Measurements from ENCODE around the gene TOB1.
A peak's percentile ranks its signal among the peaks of the same experiment; 100 is the strongest.
"Not testable (repeated sequence)": the region's sequence is repeated elsewhere in the genome, so short reads cannot be mapped to it uniquely, and the experiment has no call there.

TOB1 gene

DNA sequence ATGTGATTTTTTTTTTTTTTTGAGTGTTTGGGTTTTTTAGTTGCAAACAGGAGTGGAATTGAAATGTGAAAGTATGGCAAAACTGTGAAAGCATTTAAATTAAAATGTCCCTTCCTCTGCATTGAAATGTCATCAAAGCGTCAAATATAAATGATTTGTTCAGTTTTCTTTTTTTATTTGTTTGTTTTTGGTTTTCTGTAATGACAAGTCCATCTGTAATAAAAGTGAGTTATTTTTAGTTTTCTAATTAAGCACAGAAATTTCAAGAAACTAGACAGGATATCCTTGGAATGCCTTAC, 1.9 kb upstream of the TOB1 start:
- no peak for DNase-seq (ENCODE audit: low read depth)

GRCh38 chr17:50867363-50868139, 1.4 kb upstream of the TOB1 start:
- DNase-seq (ENCODE audit: low read depth) = peak; percentile 56

GRCh38 chr17:50866950-50867362, 802 bp upstream of the TOB1 start:
- DNase-seq (ENCODE audit: low read depth) = peak; percentile 34

DNA sequence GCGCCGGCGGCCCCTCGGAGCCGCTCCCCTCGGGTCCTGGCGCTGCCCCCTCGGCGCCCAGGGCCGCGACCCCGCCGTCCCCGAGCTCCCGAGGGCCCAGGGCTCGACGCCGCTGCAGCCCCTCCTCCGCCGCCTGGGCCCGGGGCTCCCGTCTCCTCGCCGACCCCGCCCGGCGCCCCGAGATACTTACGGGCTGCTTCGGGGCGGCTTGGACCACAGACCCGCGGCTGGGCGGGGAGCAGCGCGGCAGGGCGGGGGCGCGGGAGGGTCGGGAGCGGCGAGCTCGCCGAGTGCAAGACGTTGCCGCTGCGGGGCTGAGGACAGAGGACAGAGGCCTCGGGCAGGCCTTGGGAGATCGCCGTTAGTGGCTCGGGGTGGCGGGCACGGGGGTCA, 290 bp downstream of the TOB1 start:
- DNase-seq (ENCODE audit: low read depth) = no peak

DNA sequence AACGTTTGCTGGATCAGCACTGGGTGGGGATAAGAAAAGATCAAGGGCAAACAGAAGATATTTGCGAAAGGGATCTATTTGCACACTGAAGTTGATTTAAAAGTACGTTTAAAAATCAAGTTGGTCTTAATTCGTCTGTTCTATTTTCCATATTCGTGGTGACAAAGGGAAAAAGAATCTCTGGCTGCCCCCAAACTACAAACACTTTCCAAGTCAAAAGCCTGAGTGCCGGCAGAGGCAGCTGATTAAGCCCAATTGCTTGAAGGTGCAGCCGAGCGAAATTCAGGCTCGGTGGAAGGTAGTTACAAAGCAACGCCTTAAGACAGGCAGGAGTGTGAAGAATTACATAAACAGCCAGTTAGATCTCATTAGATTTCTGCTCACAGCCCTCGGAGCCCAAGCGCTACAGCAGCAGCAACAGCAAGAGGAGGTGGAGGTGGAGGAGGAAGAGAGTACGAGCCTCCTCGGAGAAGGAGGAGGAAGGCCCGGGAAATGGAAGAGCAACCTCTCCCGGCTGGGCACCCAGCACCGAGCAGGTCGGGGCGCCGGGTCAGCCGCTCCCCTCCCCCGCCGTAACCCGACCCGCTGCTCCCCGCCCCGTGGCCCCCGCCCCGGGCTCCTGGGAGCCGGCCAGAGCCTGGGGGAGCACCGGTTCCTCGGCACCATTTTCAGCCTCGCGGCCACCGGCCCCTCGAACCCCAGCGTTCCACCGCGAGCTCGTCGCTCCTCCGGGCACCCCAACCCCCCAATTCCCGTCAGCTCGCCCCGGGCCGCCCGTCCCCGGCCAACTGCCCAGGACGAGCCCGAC, 890 bp downstream of the TOB1 start:
- DNase-seq (ENCODE audit: low read depth) = peak; percentile 28

GRCh38 chr17:50864747-50865059, 1.5 kb downstream of the TOB1 start:
- DNase-seq (ENCODE audit: low read depth) = no peak

- DNase-seq (ENCODE audit: low read depth) = no peak
Observed at GRCh38 chr17:50863931-50864330, 2.2 kb downstream of the TOB1 start.

DNA sequence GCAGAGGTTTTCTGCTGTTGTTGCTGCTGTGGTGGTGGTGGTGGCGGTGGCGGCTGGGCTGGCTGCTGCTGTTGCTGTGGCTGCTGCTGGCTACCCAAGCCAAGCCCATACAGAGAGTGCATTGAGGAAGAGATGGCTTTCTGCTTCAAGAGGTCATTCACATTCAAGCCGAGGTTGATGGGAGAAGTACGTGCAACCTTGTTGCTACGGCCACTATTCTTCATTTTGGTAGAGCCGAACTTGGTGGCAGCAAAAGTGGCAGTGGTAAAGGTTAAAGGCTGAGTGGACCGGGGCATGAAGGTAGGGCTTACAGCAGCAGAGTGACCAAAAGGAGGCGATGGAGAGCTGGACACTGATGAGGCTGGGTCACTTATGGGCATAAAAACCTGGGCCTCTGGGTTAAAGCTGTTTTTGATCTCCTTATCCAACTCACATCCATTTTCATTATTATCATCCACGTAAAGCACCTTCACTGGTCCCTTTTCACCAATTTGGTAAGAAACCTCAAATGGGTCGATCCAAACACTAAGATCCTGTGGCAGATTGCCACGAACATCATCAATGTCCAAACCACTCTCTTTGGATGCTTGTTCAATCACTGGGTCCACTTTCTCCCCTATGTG, 2.8 kb downstream of the TOB1 start:
- DNase-seq (ENCODE audit: low read depth) = no peak

- no peak for DNase-seq (ENCODE audit: low read depth)
Observed at GRCh38 chr17:50861822-50862528, 4.2 kb downstream of the TOB1 start.

- no peak for DNase-seq (ENCODE audit: low read depth)
Observed at GRCh38 chr17:50861334-50861676, 4.8 kb downstream of the TOB1 start.

- not testable (repeated sequence) for DNase-seq (ENCODE audit: low read depth)
Observed at GRCh38 chr17:50859727-50860126, 6.4 kb downstream of the TOB1 start.

DNA sequence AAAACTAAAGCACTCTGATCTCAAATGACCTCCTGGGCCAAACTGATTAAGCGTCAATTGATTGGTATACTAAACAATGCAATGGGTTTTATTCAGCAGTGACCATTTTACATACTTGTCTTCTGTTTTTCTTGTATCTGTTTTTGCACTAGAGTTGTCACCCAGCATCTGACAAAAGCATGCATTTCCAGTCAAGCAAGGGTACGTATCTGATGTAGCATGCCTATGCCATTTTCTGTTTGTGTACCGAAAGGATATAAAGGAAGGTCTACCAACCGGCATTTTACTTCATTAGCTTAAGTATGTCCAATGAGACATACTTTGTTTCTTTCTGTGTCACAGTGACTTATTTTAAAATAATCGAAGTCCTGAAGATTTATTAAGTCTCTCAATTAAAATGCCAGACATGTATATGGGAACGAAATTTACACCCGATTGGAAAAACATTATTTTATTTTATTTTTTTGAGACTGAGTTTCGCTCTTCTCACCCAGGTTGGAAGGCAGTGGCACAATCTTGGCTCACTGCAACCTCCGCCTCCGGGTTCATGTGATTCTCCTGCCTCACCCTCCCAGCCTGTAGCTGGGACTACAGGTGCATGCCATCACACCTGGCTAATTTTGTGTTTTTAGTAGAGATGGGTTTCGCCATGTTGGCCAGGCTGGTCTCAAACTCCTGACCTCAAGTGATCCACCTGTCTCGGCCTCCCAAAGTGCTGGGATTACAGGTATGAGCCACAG, 7.5 kb downstream of the TOB1 start:
- DNase-seq (ENCODE audit: low read depth) = no peak

DNA sequence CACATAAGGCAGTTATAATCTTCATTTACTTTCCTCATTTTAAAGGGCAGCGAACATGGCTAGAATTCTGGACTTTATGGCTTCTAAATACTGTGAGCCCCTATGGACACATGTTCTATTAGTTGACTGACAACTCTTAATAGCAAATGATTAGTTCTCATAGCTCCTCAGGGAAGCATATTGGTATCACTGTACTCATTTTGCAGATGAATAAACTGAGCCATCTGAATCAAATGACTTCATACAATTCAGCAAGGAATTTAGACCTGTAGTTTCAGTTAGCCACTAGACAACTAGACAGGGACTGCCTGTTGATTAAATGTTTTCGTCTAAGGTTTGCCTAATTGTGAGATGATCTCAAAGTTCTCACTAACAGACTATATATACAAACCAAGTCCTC, 9.7 kb downstream of the TOB1 start:
- DNase-seq (ENCODE audit: low read depth) = no peak

DNA sequence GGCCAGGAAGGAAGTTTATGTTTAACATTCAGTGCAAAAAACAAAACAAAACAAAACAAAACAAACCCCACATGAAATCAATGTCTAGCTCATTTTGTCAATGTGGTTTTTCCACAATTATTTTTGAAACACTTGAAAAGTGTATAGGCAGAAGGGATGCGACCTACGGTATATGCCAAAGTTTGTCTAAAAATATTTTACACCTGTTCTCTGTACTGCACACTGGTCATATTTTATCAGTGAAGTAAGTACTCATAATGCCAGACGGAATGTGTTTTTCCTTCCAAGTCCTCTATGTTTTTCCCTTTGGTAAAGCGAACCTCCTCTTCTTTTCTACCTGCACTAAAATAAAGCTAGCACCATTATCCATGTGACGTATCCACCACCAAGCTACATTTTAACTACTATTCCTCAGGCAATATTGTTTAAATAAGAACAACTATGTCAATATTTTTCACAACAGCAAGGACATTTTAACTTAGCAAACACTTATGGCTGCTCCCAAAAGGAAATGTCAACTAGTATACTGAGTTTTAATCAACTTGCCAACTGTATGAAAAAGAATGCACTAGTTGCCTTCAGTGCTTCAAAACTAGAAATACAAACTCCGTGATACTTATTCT, 10.3 kb downstream of the TOB1 start:
- DNase-seq (ENCODE audit: low read depth) = no peak

GRCh38 chr17:50853781-50854180, 12.4 kb downstream of the TOB1 start:
- DNase-seq (ENCODE audit: low read depth) = no peak

GRCh38 chr17:50853015-50853615, 13.0 kb downstream of the TOB1 start:
- no peak for DNase-seq (ENCODE audit: low read depth)

DNA sequence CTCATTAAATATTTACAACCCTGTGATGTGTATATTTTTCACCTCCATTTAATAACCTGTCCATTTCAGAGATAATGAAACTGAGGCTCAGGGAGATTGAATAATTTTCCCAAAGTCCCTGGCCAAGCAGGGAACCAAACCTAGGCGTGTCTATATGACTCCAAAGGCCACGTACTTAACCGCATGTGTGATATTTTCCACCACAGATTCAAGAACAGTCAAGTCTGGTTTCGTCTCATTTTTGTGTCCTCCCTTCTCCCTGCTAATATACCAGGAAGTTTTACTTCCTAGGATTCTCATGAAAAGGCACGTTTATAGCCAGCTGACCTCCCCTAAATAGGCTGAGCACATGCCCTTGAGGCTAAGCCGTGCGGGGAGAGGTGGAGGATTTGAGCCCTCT, 15.5 kb downstream of the TOB1 start:
- DNase-seq (ENCODE audit: low read depth) = no peak

DNA sequence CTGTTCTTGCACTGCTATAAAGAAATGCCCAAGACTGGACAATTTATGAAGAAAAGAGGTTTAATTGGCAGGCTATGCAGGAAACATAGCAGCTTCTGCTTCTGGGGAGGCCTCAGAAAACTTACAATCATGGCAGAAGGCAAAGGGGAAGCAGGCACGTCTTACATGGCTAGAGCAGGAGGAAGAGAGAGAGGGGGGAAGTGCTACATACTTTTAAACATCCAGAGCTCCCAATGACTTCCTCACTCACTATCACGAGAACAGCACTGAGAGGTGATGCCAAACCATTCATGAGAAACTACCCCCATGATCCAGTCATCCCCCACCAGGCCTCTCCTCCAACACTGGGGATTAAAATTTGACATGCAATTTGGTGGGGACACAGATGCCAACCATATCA, 17.4 kb downstream of the TOB1 start:
- DNase-seq (ENCODE audit: low read depth) = no peak

GRCh38 chr17:50848039-50848438, 18.1 kb downstream of the TOB1 start:
- no peak for DNase-seq (ENCODE audit: low read depth)

- DNase-seq (ENCODE audit: low read depth) = no peak
Observed at GRCh38 chr17:50847566-50847965, 18.6 kb downstream of the TOB1 start.

All from stimulated activated CD8-positive, alpha-beta memory T cell treated with anti-CD3 and anti-CD28 coated beads, Interleukin-12 subunit alpha, Interleukin-12 subunit beta, amount 100 ng/mL, for 4 hours (primary cell).